ENCODE data around the gene TCERG1L. TPM values are rescaled to one million over a fixed set of nuclear protein-coding genes. Genes with fewer than 3 reads are reported as not detected.

Gene TCERG1L
- total and polyA plus RNA-seq, 9 of the 15 experiments (the other 6 are each of a cell fraction or from before 2014, with no cell fraction given), result not detected

- intact Hi-C loops (cut with micrococcal nuclease), result no loop called here
- H3K4me3 ChIP-seq, result no peak overlapping the region
- ChIA-PET CTCF (ENCODE audit: low intra/inter-chr PET ratio) (no interaction called here), POLR2A (no interaction called here)
- H3K4me1 ChIP-seq (replicated peaks in 1 of 2; ENCODE audit: control insufficient read depth in 2 of 2, insufficient read depth in 2 of 2, low read length in 2 of 2), result no peaks in the 10 kb centered on the region; a peak in 1 of 5 replicates
- WGBS (ENCODE audit: insufficient coverage, low coverage, missing lambda C conversion rate), result 1% methylated on average over 19 of the region's 21 CpGs
- no peak overlapping the region for H2AFZ ChIP-seq (ENCODE audit: low read depth, low read length)
- ATAC-seq, result no peak
- H3K9me1 ChIP-seq (ENCODE audit: control insufficient read depth, insufficient read depth, low read length), result no peaks in the 10 kb centered on the region
- no TSS peak for BruUV-seq (replicated peaks)
- no peaks in the 10 kb centered on the region for H4K20me1 ChIP-seq (replicated peaks; ENCODE audit: control insufficient read depth, insufficient read depth, low read length)
- H3K27ac ChIP-seq (ENCODE audit: extremely low read depth, low read depth, low read length), result no peak overlapping the region
- no peak overlapping the region for H3K9ac ChIP-seq (ENCODE audit: insufficient read depth in 1 of 2, low read depth in 2 of 2, low read length in 2 of 2)
- H3K9me3 ChIP-seq (replicated peaks; ENCODE audit: control insufficient read depth, insufficient read depth, low read depth, low read length), result no peaks in the 10 kb centered on the region
- H3K27me3 ChIP-seq (ENCODE audit: control insufficient read depth in 2 of 2, insufficient read depth in 2 of 2, low read length in 2 of 2), result peaks cover 0 to 24% of the 10 kb centered on the region in 2 experiments; a peak in 3 of 5 replicates
- H3K79me2 ChIP-seq (ENCODE audit: control insufficient read depth, insufficient read depth, low read length), result no peaks in the 10 kb centered on the region
- no peak overlapping the region for H3K4me2 ChIP-seq (ENCODE audit: insufficient read depth, low read length)
- no peak for DNase-seq (ENCODE audit: extremely low read depth in 1 of 4, low spot score in 3 of 4)
- H3K36me3 ChIP-seq (ENCODE audit: control insufficient read depth, insufficient read depth, low read length), result no peaks in the 10 kb centered on the region
- in situ Hi-C loops (cut with MboI), result no loop called here
- FAIRE-seq, result no peak
- no peak for TF ChIP-seq RBM34 (IDR thresholded peaks at IDR 0.05; ENCODE audit: borderline replicate concordance, insufficient read depth, low read length)
- TF ChIP-seq PHTF2 (CRISPR knock-in tag; IDR thresholded peaks at IDR 0.05), result no peak
- TF ChIP-seq HBP1 (CRISPR knock-in tag; IDR thresholded peaks at IDR 0.05), result no peak
- TF ChIP-seq, protein P1, sequence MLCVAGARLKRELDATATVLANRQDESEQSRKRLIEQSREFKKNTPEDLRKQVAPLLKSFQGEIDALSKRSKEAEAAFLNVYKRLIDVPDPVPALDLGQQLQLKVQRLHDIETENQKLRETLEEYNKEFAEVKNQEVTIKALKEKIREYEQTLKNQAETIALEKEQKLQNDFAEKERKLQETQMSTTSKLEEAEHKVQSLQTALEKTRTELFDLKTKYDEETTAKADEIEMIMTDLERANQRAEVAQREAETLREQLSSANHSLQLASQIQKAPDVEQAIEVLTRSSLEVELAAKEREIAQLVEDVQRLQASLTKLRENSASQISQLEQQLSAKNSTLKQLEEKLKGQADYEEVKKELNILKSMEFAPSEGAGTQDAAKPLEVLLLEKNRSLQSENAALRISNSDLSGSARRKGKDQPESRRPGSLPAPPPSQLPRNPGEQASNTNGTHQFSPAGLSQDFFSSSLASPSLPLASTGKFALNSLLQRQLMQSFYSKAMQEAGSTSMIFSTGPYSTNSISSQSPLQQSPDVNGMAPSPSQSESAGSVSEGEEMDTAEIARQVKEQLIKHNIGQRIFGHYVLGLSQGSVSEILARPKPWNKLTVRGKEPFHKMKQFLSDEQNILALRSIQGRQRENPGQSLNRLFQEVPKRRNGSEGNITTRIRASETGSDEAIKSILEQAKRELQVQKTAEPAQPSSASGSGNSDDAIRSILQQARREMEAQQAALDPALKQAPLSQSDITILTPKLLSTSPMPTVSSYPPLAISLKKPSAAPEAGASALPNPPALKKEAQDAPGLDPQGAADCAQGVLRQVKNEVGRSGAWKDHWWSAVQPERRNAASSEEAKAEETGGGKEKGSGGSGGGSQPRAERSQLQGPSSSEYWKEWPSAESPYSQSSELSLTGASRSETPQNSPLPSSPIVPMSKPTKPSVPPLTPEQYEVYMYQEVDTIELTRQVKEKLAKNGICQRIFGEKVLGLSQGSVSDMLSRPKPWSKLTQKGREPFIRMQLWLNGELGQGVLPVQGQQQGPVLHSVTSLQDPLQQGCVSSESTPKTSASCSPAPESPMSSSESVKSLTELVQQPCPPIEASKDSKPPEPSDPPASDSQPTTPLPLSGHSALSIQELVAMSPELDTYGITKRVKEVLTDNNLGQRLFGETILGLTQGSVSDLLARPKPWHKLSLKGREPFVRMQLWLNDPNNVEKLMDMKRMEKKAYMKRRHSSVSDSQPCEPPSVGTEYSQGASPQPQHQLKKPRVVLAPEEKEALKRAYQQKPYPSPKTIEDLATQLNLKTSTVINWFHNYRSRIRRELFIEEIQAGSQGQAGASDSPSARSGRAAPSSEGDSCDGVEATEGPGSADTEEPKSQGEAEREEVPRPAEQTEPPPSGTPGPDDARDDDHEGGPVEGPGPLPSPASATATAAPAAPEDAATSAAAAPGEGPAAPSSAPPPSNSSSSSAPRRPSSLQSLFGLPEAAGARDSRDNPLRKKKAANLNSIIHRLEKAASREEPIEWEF (CRISPR knock-in tag; IDR thresholded peaks at IDR 0.05), result no peak
- TF ChIP-seq HLTF (IDR thresholded peaks at IDR 0.05), result no peak
- TF ChIP-seq RBM17 (IDR thresholded peaks at IDR 0.05; ENCODE audit: borderline replicate concordance, low read depth, low read length), result no peak
- TF ChIP-seq ZKSCAN3 (CRISPR knock-in tag; IDR thresholded peaks at IDR 0.05), result no peak
- TF ChIP-seq, protein P2, sequence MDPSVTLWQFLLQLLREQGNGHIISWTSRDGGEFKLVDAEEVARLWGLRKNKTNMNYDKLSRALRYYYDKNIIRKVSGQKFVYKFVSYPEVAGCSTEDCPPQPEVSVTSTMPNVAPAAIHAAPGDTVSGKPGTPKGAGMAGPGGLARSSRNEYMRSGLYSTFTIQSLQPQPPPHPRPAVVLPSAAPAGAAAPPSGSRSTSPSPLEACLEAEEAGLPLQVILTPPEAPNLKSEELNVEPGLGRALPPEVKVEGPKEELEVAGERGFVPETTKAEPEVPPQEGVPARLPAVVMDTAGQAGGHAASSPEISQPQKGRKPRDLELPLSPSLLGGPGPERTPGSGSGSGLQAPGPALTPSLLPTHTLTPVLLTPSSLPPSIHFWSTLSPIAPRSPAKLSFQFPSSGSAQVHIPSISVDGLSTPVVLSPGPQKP (CRISPR knock-in tag; IDR thresholded peaks at IDR 0.05), result no peak
- TF ChIP-seq TRIM28 (IDR thresholded peaks at IDR 0.05), result no peak
- no peak for TF ChIP-seq KDM1A (IDR thresholded peaks at IDR 0.05)
- no peak for TF ChIP-seq EP300 (IDR thresholded peaks at IDR 0.05; ENCODE audit: low read length)
- TF ChIP-seq SIX5 (IDR thresholded peaks at IDR 0.05; ENCODE audit: borderline replicate concordance in 1 of 2, insufficient read depth in 1 of 2, low read depth in 1 of 2, low read length in 2 of 2), result no peak
- no peak for TF ChIP-seq FIP1L1 (IDR thresholded peaks at IDR 0.05; ENCODE audit: low read depth, low read length, poor library complexity, severe bottlenecking)
- TF ChIP-seq STAT5A (IDR thresholded peaks at IDR 0.05; ENCODE audit: borderline replicate concordance, low read length), result no peak
- TF ChIP-seq CHD1 (IDR thresholded peaks at IDR 0.05; ENCODE audit: low read length), result no peak
- no peak for TF ChIP-seq GABPB2 (CRISPR knock-in tag; conservative IDR thresholded peaks at IDR 0.05)
- no peak for TF ChIP-seq BRF1 (IDR thresholded peaks at IDR 0.05; ENCODE audit: borderline replicate concordance, extremely low read depth, insufficient read length)
Measured at GRCh38 chr10:131092876-131093275, 218.6 kb downstream of the TCERG1L start.
